Psoas muscle (tissue), 8 donors: Measurements from ENCODE around the gene GP1BA. TPM values are rescaled to one million over a fixed set of nuclear protein-coding genes. Genes with fewer than 3 reads are reported as not detected.

Source experiments
- ATAC-seq, 4 donors: fragments of 200-7000 bp; cut with Tn5 transposase; one replicate each; pipeline ENCODE4 v1.9.1; 2020; ENCODE audit warnings: moderate library complexity in 3 of 4, mild to moderate bottlenecking in 2 of 4
- DNase-seq, 2 donors: peaks; one replicate each; pipeline ENCODE4 v3.0.0-alpha.2; 2020
- H3K27ac ChIP-seq: fragments of 200-600 bp; one replicate; pipeline ENCODE4 v1.8.0; 2022
- H3K27me3 ChIP-seq, 3 donors: fragments of 200-600 bp in 1 of 3; one replicate each; pipeline versions ENCODE4 v1.6.1 to v1.8.0; 2013 to 2022; ENCODE audit warnings: low read length in 2 of 3, mild to moderate bottlenecking in 2 of 3, moderate library complexity in 1 of 3; ENCODE audit not compliant: insufficient read depth in 3 of 3
- H3K36me3 ChIP-seq, 2 donors: fragments of 200-600 bp in 1 of 2; one replicate each; pipeline versions ENCODE4 v1.6.1 to v1.8.0; 2013 to 2022; ENCODE audit warnings: low read depth in 1 of 2, mild to moderate bottlenecking in 1 of 2, moderate library complexity in 1 of 2; ENCODE audit not compliant: insufficient read depth in 1 of 2
- H3K4me1 ChIP-seq: fragments of 200-600 bp; one replicate; pipeline ENCODE4 v1.8.0; 2022
- H3K4me3 ChIP-seq: fragments of 200-600 bp; one replicate; pipeline ENCODE4 v1.8.0; 2022; ENCODE audit warnings: mild to moderate bottlenecking
- H3K9me3 ChIP-seq: fragments of 200-600 bp; one replicate; pipeline ENCODE4 v1.8.0; 2022
- CTCF ChIP-seq: fragments of 200-600 bp; IDR thresholded peaks from one replicate; pipeline ENCODE4 v1.8.0; 2022; ENCODE audit warnings: antibody characterized with exemption
- WGBS, 3 donors: extraction: QIAGEN DNeasy Blood & Tissue Kit; methylation state at CpG; one replicate each; pipeline versions ENCODE4 v1.1.6 to v1.1.7; 2013; 5-methylcytosine and 5-hydroxymethylcytosine counted together
- intact Hi-C, 2 donors: fragments of 100-400 bp; cut with DNase I; formaldehyde crosslinking; loops; one replicate each; pipeline versions ENCODE4 v1.11.0 to v1.14.2; 2022
- polyA plus RNA-seq, 3 donors: library from polyadenylated mRNA; stranded (reverse); fragments of 200-250 nt; gene quantifications; one replicate each; pipeline ENCODE4 v1.2.3, GENCODE V29; 2013
- total RNA-seq, 4 donors: library from RNA; stranded (reverse); fragmentation: NEBNext Ultra II Directional in 2 of 4; extraction: Animal tissue kit (Norgen Biotek cat#: 25700) in 2 of 4; gene quantifications; one replicate each; pipeline versions ENCODE4 v1.2.1 to v1.2.4, GENCODE V29; 2021 to 2023
- donor health status: healthy with polysubstance abuse.
- donor health status: DM: no; HTN: no; CAD: no; lungs with moderate emphysema.
- donor health status: Bipolar disorder and iron deficiency.
- donor health status: healthy.
- donor health status: DM: yes; HTN: yes; CAD: no.
- donor health status: DM: no; HTN: no; CAD: no.
- donor health status: DM: no; HTN: no; CAD: no.
- donor health status: DM: yes; HTN: yes; CAD: no.

Gene GP1BA
- total and polyA plus RNA-seq, 7 donors: 0.04 to 0.10 (median 0.05) TPM; not detected in 4

DNA sequence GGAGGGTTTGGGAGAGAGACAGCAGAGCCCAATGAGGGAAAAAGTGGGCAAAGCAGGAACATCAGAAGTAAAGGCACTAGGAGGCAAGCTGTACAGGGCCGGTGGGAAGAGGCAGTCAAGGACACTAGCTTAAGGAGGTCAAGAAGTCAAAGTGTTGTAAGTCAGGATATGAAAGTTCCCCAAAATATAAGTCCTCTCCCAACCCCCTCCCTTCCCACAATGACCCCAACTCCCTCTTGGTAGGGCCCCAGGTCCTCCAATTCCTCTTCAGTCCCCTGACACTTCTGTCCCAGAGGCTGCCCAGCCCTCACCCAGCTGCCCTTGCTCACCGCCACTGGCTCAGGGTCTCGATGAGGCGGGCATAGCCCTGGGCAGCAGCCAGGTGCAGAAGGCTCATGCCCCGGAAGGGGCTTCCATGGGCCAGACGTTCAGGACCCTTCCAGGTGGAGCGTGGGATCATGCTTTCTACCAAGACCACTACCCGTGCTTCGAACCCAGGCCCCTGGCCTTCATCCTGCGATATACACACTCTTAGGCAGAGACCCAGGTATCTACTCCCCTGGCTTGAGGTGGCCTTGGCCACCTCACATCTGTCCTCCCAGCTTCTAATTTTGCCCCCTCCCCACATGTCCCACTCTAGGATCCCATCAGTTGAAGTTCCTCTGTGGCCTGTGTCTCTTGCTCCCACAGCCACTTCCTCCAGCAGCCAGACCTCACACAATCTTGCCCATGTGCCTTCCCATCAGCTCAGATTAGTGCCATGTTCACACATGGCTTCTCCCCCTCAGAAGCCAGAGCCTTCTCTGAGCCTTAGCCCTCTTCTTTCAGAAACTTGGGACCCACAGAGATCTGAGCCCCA is 41.4 kb downstream of the GP1BA start:
- Histone ChIP-seq H3K27ac (peak overlapping the region; percentile 86), H3K4me1 (peaks cover 41% of the 10 kb centered on the region), H3K27me3 (no peaks in the 10 kb centered on the region), H3K36me3 (peaks cover 9 to 92% of the 10 kb centered on the region in 2 donors), H3K4me3 (peak overlapping the region; percentile 22), H3K9me3 (no peaks in the 10 kb centered on the region)
- intact Hi-C loops: no loop called here
- TF ChIP-seq CTCF: no peak
- WGBS, 3 donors: 76 to 83% (median 81%) methylated on average over 10 of the region's 10 CpGs
- DNase-seq (no peak), ATAC-seq (peak in 2 of 4 donors; percentile 3 to 22)

DNA sequence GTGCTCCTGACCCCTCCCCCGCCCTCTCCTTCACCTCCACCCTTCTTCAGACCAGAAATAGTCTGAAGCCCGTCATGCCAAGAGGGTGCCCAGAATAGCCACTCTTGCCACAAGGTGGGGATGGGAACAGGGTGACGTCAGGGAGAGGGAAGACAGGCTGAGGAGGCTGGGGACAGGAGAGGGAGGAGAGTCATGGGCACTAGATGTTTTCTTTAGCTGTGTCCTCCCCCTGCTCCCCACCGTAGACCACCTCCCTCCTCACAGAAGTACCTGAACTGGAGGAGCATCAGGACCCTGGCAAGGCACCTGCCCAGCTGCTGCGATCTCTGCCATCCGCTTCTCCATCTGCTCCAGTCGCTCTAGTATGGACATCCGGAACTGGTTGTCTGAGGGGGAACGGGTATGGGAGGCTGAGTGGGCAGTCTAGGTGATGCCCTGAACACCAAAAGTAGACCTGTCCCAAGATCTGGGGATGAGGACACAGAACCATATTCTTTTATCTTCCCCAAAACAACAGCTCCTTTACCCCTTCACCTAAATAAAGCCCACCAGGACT is 42.1 kb downstream of the GP1BA start:
- Histone ChIP-seq H3K4me1 (peaks cover 34% of the 10 kb centered on the region), H3K4me3 (peak overlapping the region; percentile 22), H3K9me3 (no peaks in the 10 kb centered on the region), H3K27me3 (no peaks in the 10 kb centered on the region), H3K36me3 (peaks cover 9 to 92% of the 10 kb centered on the region in 2 donors), H3K27ac (peak overlapping the region; percentile 86)
- DNase-seq (peak; percentile 65 to 89), ATAC-seq (peak; percentile 89 to 95 (median 94))
- WGBS, 3 donors: 27 to 54% (median 40%) methylated on average over 9 of the region's 9 CpGs
- TF ChIP-seq CTCF: no peak
- intact Hi-C loops: no loop called here

- Histone ChIP-seq H3K4me1 (peaks cover 15% of the 10 kb centered on the region), H3K9me3 (no peaks in the 10 kb centered on the region), H3K27me3 (no peaks in the 10 kb centered on the region), H3K27ac (no peak overlapping the region), H3K4me3 (no peak overlapping the region), H3K36me3 (peaks cover 11 to 91% of the 10 kb centered on the region in 2 donors)
- ATAC-seq (no peak), DNase-seq (no peak)
- intact Hi-C loops: no loop called here
- no peak for TF ChIP-seq CTCF
Observed at GRCh38 chr17:4978726-4979125, 46.6 kb downstream of the GP1BA start.

- H3K4me1 ChIP-seq: peaks cover 5% of the 10 kb centered on the region
- peak; percentile 64 to 87 (median 72) for ATAC-seq
- intact Hi-C loops: loop anchor here (2.0 to 5.0 kb wide), 3 partner anchors 43 to 82 kb away; no protein-coding TSS in a partner anchor
- DNase-seq: no peak
- no peaks in the 10 kb centered on the region for H3K27me3 ChIP-seq
- peak overlapping the region; percentile 23 for H3K27ac ChIP-seq
- TF ChIP-seq CTCF: peak; percentile 69
- H3K9me3 ChIP-seq: no peaks in the 10 kb centered on the region
- no peak overlapping the region for H3K4me3 ChIP-seq
- 29 to 38% (median 32%) methylated on average over 6 of the region's 6 CpGs for WGBS, 3 donors
- H3K36me3 ChIP-seq: peaks cover 11 to 99% of the 10 kb centered on the region in 2 donors
Observed at GRCh38 chr17:4980644-4981216, 48.7 kb downstream of the GP1BA start.
